ENCODE results near the gene FKBP5. TPM values are rescaled to one million over a fixed set of nuclear protein-coding genes. Genes with fewer than 3 reads are reported as not detected.

Gene FKBP5
- total and polyA plus RNA-seq, 9 of the 15 experiments (the other 6 are each of a cell fraction or from before 2014, with no cell fraction given) = 32.7 to 151 (median 75.0) TPM

DNA sequence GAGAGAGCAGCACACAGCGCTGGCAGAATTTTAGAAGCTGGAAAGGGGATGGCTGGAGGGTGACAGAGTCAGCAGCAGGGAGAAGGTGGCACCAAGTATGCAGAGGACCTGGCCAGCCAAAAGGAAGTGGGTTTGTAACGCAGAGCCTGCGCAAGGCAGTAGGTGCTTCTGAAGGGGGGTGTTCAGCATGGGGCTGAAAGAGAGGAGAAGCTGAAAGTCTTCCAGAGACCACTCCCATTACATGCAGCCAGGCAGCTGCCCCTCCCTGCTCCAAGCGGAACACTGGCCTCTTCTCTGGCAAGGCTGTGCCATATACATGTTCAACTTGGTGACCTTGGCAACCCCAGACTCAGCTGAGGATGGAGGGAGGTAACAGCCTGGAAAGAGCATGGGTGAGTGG is 133.9 kb downstream of the FKBP5 start:
- H3K4me1 ChIP-seq (replicated peaks in 1 of 2; ENCODE audit: control insufficient read depth in 2 of 2, insufficient read depth in 2 of 2, low read length in 2 of 2) = no peaks in the 10 kb centered on the region; a peak in 1 of 5 replicates
- no peaks in the 10 kb centered on the region for H3K9me1 ChIP-seq (ENCODE audit: control insufficient read depth, insufficient read depth, low read length)
- POLR2A ChIA-PET = interaction anchor here (0.6 kb wide), 1 partner anchor 859 kb away, joined by 3 read pairs; no protein-coding TSS in a partner anchor
- no peaks in the 10 kb centered on the region for H3K79me2 ChIP-seq (ENCODE audit: control insufficient read depth, insufficient read depth, low read length)
- DNase-seq (ENCODE audit: extremely low read depth in 1 of 4, low spot score in 3 of 4) = no peak
- H3K36me3 ChIP-seq (ENCODE audit: control insufficient read depth, insufficient read depth, low read length) = no peaks in the 10 kb centered on the region
- intact Hi-C loops (cut with micrococcal nuclease) = loop anchor here (10.0 kb wide), 1 partner anchor 260 kb away; the partner anchor contains the start of gene DEF6
- H2AFZ ChIP-seq (ENCODE audit: low read depth, low read length) = no peak overlapping the region
- CTCF ChIA-PET (ENCODE audit: low intra/inter-chr PET ratio) = no interaction called here
- peaks cover 18 to 45% of the 10 kb centered on the region in 2 experiments for H3K27me3 ChIP-seq (ENCODE audit: control insufficient read depth in 2 of 2, insufficient read depth in 2 of 2, low read length in 2 of 2)
- H3K9me3 ChIP-seq (replicated peaks; ENCODE audit: control insufficient read depth, insufficient read depth, low read depth, low read length) = peaks cover 2% of the 10 kb centered on the region
- FAIRE-seq = no peak
- no peak overlapping the region for H3K4me2 ChIP-seq (ENCODE audit: insufficient read depth, low read length)
- TF ChIP-seq ZNF217 (CRISPR knock-in tag; IDR thresholded peaks at IDR 0.05) (no peak), C11orf30 (IDR thresholded peaks at IDR 0.05; ENCODE audit: low read depth) (no peak), HLTF (IDR thresholded peaks at IDR 0.05) (no peak), ZNF165 (CRISPR knock-in tag; IDR thresholded peaks at IDR 0.05; ENCODE audit: borderline replicate concordance) (no peak), RBM22 (IDR thresholded peaks at IDR 0.05; ENCODE audit: low read depth, low read length, poor library complexity, severe bottlenecking) (no peak), POLR3A (IDR thresholded peaks at IDR 0.05; ENCODE audit: borderline replicate concordance, extremely low read depth, insufficient read depth, insufficient read length) (no peak), TEAD2 (tag; IDR thresholded peaks at IDR 0.05) (no peak)
- TF ChIP-seq, protein P1, sequence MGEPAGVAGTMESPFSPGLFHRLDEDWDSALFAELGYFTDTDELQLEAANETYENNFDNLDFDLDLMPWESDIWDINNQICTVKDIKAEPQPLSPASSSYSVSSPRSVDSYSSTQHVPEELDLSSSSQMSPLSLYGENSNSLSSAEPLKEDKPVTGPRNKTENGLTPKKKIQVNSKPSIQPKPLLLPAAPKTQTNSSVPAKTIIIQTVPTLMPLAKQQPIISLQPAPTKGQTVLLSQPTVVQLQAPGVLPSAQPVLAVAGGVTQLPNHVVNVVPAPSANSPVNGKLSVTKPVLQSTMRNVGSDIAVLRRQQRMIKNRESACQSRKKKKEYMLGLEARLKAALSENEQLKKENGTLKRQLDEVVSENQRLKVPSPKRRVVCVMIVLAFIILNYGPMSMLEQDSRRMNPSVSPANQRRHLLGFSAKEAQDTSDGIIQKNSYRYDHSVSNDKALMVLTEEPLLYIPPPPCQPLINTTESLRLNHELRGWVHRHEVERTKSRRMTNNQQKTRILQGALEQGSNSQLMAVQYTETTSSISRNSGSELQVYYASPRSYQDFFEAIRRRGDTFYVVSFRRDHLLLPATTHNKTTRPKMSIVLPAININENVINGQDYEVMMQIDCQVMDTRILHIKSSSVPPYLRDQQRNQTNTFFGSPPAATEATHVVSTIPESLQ (CRISPR knock-in tag; IDR thresholded peaks at IDR 0.05) = no peak
- TF ChIP-seq, protein P2, sequence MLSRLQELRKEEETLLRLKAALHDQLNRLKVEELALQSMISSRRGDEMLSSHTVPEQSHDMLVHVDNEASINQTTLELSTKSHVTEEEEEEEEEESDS (CRISPR knock-in tag; IDR thresholded peaks at IDR 0.05) = no peak
- BruUV-seq (replicated peaks) = no TSS peak
- H3K27ac ChIP-seq (ENCODE audit: extremely low read depth, low read depth, low read length) = no peak overlapping the region
- H3K9ac ChIP-seq (ENCODE audit: insufficient read depth in 1 of 2, low read depth in 2 of 2, low read length in 2 of 2) = no peak overlapping the region
- H4K20me1 ChIP-seq (replicated peaks; ENCODE audit: control insufficient read depth, insufficient read depth, low read length) = no peaks in the 10 kb centered on the region
- ATAC-seq = no peak
- 0% methylated on average over 4 of the region's 4 CpGs for WGBS (ENCODE audit: insufficient coverage, low coverage, missing lambda C conversion rate)
- no peak overlapping the region for H3K4me3 ChIP-seq
- in situ Hi-C loops (cut with MboI) = no loop called here
